K562 (cell line): ENCODE measurements around the gene KASH5. TPM values are rescaled to one million over a fixed set of nuclear protein-coding genes. Genes with fewer than 3 reads are reported as not detected.

Experiments
- ESRRA ChIP-seq: fragments of 450-650 bp; IDR thresholded peaks from 2 replicates; pipeline ENCODE4 v1.6.1; 2014; ENCODE audit warnings: low read depth, mild to moderate bottlenecking, moderate library complexity, borderline replicate concordance
- FOXA1 ChIP-seq: fragments of 450-650 bp; IDR thresholded peaks from 2 replicates; pipeline ENCODE4 v1.6.1; 2016; ENCODE audit warnings: mild to moderate bottlenecking, borderline replicate concordance
- FOXP1 ChIP-seq: sonication (generic); formaldehyde crosslinking; IDR thresholded peaks from 2 replicates; pipeline ENCODE4 v1.8.0; 2022; ENCODE audit warnings: mild to moderate bottlenecking, missing genetic modification reagents
- GABPB1 ChIP-seq: sonication (generic); formaldehyde crosslinking; IDR thresholded peaks from 2 replicates; pipeline ENCODE4 v1.8.0; 2022; ENCODE audit warnings: mild to moderate bottlenecking, missing genetic modification reagents
- HNRNPK ChIP-seq: fragments of 200-400 bp; formaldehyde crosslinking; IDR thresholded peaks from one replicate; pipeline ENCODE4 v1.6.1; 2018; ENCODE audit warnings: mild to moderate bottlenecking, low read depth, low read length; ENCODE audit not compliant: poor library complexity, severe bottlenecking
- HNRNPL ChIP-seq: fragments of 200-400 bp; formaldehyde crosslinking; IDR thresholded peaks from 2 replicates; pipeline ENCODE4 v1.6.1; 2017; ENCODE audit warnings: low read depth, mild to moderate bottlenecking, low read length
- MTA1 ChIP-seq: fragments of 450-650 bp; IDR thresholded peaks from 2 replicates; pipeline ENCODE4 v1.6.1; 2017; ENCODE audit warnings: borderline replicate concordance
- NCOA4 ChIP-seq: fragments of 450-650 bp; IDR thresholded peaks from 2 replicates; pipeline ENCODE4 v1.6.1; 2018; ENCODE audit warnings: mild to moderate bottlenecking; ENCODE audit not compliant: partially characterized antibody
- NCOA6 ChIP-seq: fragments of 450-650 bp; IDR thresholded peaks from 2 replicates; pipeline ENCODE4 v1.6.1; 2017; ENCODE audit warnings: mild to moderate bottlenecking
- NR1H2 ChIP-seq: sonication (generic); formaldehyde crosslinking; IDR thresholded peaks from 2 replicates; pipeline ENCODE4 v1.4.0; 2020; ENCODE audit warnings: mild to moderate bottlenecking, missing genetic modification reagents
- POLR2A ChIP-seq: fragments of 450-650 bp; conservative IDR thresholded peaks from 2 replicates; pipeline ENCODE4 v1.6.1; 2016
- SREBF1 ChIP-seq: fragments of 150-350 bp; IDR thresholded peaks from 2 replicates; pipeline ENCODE4 v1.6.1; 2014; ENCODE audit warnings: antibody characterized with exemption, low read depth, low read length, borderline replicate concordance
- ZFX ChIP-seq: sonication (generic); formaldehyde crosslinking; IDR thresholded peaks from 2 replicates; pipeline ENCODE4 v1.8.0; 2022; ENCODE audit warnings: mild to moderate bottlenecking, missing genetic modification reagents, moderate library complexity
- ZNF445 ChIP-seq: fragments of 250-450 bp; sonication (Bioruptor Pico); IDR thresholded peaks from 2 replicates; pipeline ENCODE4 v1.4.0; 2020; ENCODE audit warnings: low read depth, mild to moderate bottlenecking, moderate library complexity
- ZNF57 ChIP-seq: fragments of 450-650 bp; formaldehyde crosslinking; IDR thresholded peaks from 2 replicates; pipeline ENCODE4 v1.4.0; 2020; ENCODE audit warnings: mild to moderate bottlenecking, moderate library complexity
- polyA plus RNA-seq, 8 experiments: library from polyadenylated mRNA; depleted of rRNA in 4 of 8; stranded (reverse) in 5 of 8; unstranded in 3 of 8; fragments of >200 nt; fragmentation: Nextera tagmentation in 2 of 8; fragmentation: Illumina TruSeq in 1 of 8; extraction: Ambion mirVana in 2 of 8; extraction: Trizol in 1 of 8; gene quantifications; 2 replicates each; pipeline versions ENCODE4 v1.2.1 to v1.2.3, GENCODE V29; 2011 to 2014; ENCODE audit warnings: inconsistent platforms in 1 of 8, missing spikeins in 1 of 8
- total RNA-seq, 7 experiments: library from RNA; depleted of rRNA in 6 of 7; stranded (reverse); fragments of >200 nt in 6 of 7; fragmentation: Illumina TruSeq in 2 of 7; extraction: Trizol in 2 of 7; gene quantifications; 2 replicates each; pipeline versions ENCODE4 v1.2.1 to v1.2.3, GENCODE V29; 2011 to 2021; ENCODE audit warnings: low replicate concordance in 1 of 7
- TF ChIP-seq, protein P1 (sequence below), 2 experiments: fragments of 450-650 bp in 1 of 2; sonication (generic) in 1 of 2; formaldehyde crosslinking in 1 of 2; IDR thresholded peaks; 2 replicates each; pipeline versions ENCODE4 v1.7.1 to v1.9.0; 2016 to 2022; ENCODE audit warnings: inconsistent platforms in 1 of 2, mild to moderate bottlenecking in 1 of 2, missing genetic modification reagents in 1 of 2
- TF ChIP-seq, protein P2 (sequence below): fragments of 200-800 bp; sonication (Bioruptor generic); IDR thresholded peaks from 2 replicates; pipeline ENCODE4 v1.6.1; 2017; ENCODE audit warnings: missing genetic modification characterization, missing compliant biosample characterization

KASH5 gene
- total and polyA plus RNA-seq, 9 of the 15 experiments (the other 6 are each of a cell fraction or from before 2014, with no cell fraction given): 0.07 to 0.84 (median 0.34) TPM; not detected in 1

DNA sequence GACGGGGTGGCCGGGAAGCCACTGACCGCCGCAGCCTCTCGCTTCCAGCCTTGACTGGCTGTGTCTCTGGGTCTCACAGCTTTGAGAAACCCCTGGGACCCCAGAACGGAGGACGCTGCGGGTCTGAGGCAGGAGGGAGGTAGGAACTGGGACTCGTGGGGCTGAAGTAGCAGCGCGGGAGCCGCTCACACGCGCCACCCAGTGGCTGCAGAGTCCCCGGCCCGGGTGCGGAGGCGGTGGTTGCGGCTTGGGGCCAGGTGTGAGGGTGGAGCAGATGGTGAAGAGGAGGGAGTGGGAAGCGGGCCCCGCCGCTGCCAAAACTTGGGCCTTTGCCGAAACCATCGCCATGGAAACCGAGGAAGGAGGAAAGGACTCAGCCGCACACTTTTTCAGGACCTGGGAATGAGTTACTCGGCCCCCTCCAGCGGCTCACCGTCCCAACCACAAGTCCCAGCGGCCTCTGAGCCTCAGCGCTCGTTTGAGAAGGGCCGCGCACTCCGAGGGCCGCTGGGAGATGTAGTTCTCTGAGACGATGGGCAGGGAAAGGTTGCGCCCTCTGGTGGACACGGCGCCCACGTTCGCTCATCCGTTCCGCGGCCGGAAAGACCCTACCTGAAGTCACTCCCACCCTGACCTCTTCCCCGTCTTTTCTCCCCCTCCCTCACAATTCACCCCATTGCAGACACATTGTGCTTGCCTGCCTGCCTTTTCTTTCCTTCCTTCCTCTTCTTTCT is 55.5 kb downstream of the KASH5 start (continued):
- TF ChIP-seq, protein P1, sequence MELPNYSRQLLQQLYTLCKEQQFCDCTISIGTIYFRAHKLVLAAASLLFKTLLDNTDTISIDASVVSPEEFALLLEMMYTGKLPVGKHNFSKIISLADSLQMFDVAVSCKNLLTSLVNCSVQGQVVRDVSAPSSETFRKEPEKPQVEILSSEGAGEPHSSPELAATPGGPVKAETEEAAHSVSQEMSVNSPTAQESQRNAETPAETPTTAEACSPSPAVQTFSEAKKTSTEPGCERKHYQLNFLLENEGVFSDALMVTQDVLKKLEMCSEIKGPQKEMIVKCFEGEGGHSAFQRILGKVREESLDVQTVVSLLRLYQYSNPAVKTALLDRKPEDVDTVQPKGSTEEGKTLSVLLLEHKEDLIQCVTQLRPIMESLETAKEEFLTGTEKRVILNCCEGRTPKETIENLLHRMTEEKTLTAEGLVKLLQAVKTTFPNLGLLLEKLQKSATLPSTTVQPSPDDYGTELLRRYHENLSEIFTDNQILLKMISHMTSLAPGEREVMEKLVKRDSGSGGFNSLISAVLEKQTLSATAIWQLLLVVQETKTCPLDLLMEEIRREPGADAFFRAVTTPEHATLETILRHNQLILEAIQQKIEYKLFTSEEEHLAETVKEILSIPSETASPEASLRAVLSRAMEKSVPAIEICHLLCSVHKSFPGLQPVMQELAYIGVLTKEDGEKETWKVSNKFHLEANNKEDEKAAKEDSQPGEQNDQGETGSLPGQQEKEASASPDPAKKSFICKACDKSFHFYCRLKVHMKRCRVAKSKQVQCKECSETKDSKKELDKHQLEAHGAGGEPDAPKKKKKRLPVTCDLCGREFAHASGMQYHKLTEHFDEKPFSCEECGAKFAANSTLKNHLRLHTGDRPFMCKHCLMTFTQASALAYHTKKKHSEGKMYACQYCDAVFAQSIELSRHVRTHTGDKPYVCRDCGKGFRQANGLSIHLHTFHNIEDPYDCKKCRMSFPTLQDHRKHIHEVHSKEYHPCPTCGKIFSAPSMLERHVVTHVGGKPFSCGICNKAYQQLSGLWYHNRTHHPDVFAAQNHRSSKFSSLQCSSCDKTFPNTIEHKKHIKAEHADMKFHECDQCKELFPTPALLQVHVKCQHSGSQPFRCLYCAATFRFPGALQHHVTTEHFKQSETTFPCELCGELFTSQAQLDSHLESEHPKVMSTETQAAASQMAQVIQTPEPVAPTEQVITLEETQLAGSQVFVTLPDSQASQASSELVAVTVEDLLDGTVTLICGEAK (IDR thresholded peaks at IDR 0.05): peak; percentile 74; the same call in 1 of the 2 replicates
- TF ChIP-seq, protein P1 (CRISPR knock-in tag; IDR thresholded peaks at IDR 0.05): no peak
- TF ChIP-seq NR1H2 (CRISPR knock-in tag): peak; percentile 62; the same call in 1 of the 2 replicates
- TF ChIP-seq, protein P2, sequence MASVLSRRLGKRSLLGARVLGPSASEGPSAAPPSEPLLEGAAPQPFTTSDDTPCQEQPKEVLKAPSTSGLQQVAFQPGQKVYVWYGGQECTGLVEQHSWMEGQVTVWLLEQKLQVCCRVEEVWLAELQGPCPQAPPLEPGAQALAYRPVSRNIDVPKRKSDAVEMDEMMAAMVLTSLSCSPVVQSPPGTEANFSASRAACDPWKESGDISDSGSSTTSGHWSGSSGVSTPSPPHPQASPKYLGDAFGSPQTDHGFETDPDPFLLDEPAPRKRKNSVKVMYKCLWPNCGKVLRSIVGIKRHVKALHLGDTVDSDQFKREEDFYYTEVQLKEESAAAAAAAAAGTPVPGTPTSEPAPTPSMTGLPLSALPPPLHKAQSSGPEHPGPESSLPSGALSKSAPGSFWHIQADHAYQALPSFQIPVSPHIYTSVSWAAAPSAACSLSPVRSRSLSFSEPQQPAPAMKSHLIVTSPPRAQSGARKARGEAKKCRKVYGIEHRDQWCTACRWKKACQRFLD (CRISPR knock-in tag): peak; percentile 88
- peak; percentile 58; the same call in 1 of the 2 replicates for TF ChIP-seq POLR2A
- TF ChIP-seq NCOA6: peak; percentile 76; the same call in 1 of the 2 replicates
- TF ChIP-seq ZNF445: no peak
- no peak for TF ChIP-seq NCOA4
- peak; percentile 69; the same call in 1 of the 2 replicates for TF ChIP-seq ESRRA
- TF ChIP-seq ZNF57 (CRISPR knock-in tag): no peak
- no peak for TF ChIP-seq FOXP1 (CRISPR knock-in tag)
- TF ChIP-seq HNRNPL: 0 out of 2 replicates have a peak, but pooled peaks have one; percentile 27
- no peak for TF ChIP-seq HNRNPK
- TF ChIP-seq MTA1: peak; percentile 86
- peak; percentile 61 for TF ChIP-seq ZFX (CRISPR knock-in tag)
- TF ChIP-seq FOXA1: no peak
- peak; percentile 78 for TF ChIP-seq GABPB1 (CRISPR knock-in tag)
- TF ChIP-seq SREBF1: 0 out of 2 replicates have a peak, but pooled peaks have one; percentile 33
